Transverse colon (tissue), 4 donors: ENCODE results near the gene WNT9A. TPM values are rescaled to one million over a fixed set of nuclear protein-coding genes. Genes with fewer than 3 reads are reported as not detected.

Experiments
- DNase-seq: peaks from one replicate; pipeline ENCODE4 v3.0.0-alpha.2; 2019
- H3K27ac ChIP-seq, 4 donors: fragments of 200-600 bp; sonication (generic); 2 replicates each; pipeline ENCODE4 v1.5.1; 2016 to 2018; ENCODE audit warnings: inconsistent platforms in 4 of 4
- H3K27me3 ChIP-seq: fragments of 200-600 bp; sonication (generic); 2 replicates; pipeline ENCODE4 v1.5.1; 2017; ENCODE audit warnings: inconsistent platforms
- H3K36me3 ChIP-seq, 4 donors: fragments of 200-600 bp; sonication (generic); 2 replicates each; pipeline ENCODE4 v1.5.1; 2017 to 2019; ENCODE audit warnings: inconsistent platforms in 4 of 4
- H3K4me1 ChIP-seq, 4 donors: fragments of 200-600 bp; sonication (generic); 2 replicates each; pipeline ENCODE4 v1.5.1; 2017 to 2020; ENCODE audit warnings: inconsistent platforms in 4 of 4
- H3K4me3 ChIP-seq, 4 donors: fragments of 200-600 bp; sonication (generic); 1 replicate in 1 of 4; 2 replicates in 3 of 4; pipeline versions ENCODE4 v1.5.1 to v1.6.1; 2017 to 2019; ENCODE audit warnings: inconsistent platforms in 4 of 4
- H3K9me3 ChIP-seq, 2 donors: fragments of 200-600 bp; sonication (generic); 2 replicates each; pipeline ENCODE4 v1.5.1; 2017 to 2019; ENCODE audit warnings: inconsistent platforms in 2 of 2
- CTCF ChIP-seq, 5 experiments: fragments of 200-600 bp in 3 of 5; fragments of 450-650 bp in 2 of 5; sonication (generic) in 3 of 5; IDR thresholded peaks; 1 replicate in 2 of 5; 2 replicates in 3 of 5; pipeline ENCODE4 v1.5.1; 2016 to 2017; ENCODE audit warnings: antibody characterized with exemption in 5 of 5, inconsistent platforms in 3 of 5, mild to moderate bottlenecking in 2 of 5, moderate library complexity in 1 of 5
- EP300 ChIP-seq: sonication (generic); formaldehyde crosslinking; IDR thresholded peaks from one replicate; pipeline ENCODE4 v1.6.1; 2017; ENCODE audit warnings: antibody characterized with exemption, low read depth
- POLR2A ChIP-seq: fragments of 450-650 bp; IDR thresholded peaks from one replicate; pipeline ENCODE4 v1.6.1; 2016; ENCODE audit warnings: antibody characterized with exemption, mild to moderate bottlenecking, moderate library complexity
- POLR2AphosphoS5 ChIP-seq, 3 donors: sonication (generic); formaldehyde crosslinking; IDR thresholded peaks; one replicate each; pipeline ENCODE4 v1.6.1; 2016; ENCODE audit warnings: antibody characterized with exemption in 3 of 3
- WGBS, 2 donors: methylation state at CpG; one replicate each; pipeline ENCODE4 v1.1.5; 2018; ENCODE audit warnings: low coverage in 1 of 2; 5-methylcytosine and 5-hydroxymethylcytosine counted together
- in situ Hi-C, 4 donors: fragments of 200-750 bp; cut with MboI; loops; one replicate each; pipeline versions ENCODE4 v1.15.0 to v1.15.1; 2017; ENCODE audit warnings: low sequenced_read_pairs in 3 of 4, low pct_ligation_motif_present in 1 of 4, low pct_unique_long_range_greater_than_20kb in 1 of 4
- intact Hi-C: fragments of 100-400 bp; cut with DNase I; formaldehyde crosslinking; loops from one replicate; pipeline ENCODE4 v1.15.1; 2023; ENCODE audit warnings: low total_unique reads
- total RNA-seq, 4 donors: library from RNA; depleted of rRNA; stranded (reverse); fragments of >200 nt; gene quantifications; one replicate each; pipeline ENCODE4 v1.1.0, GENCODE V29; 2016

WNT9A gene
- total RNA-seq, 4 donors from 2014 or later = 1.2 to 4.0 (median 1.8) TPM

- in situ Hi-C loops (loop anchor here in 2 of 4 donors (10.0 to 25.0 kb wide), 2 partner anchors 171 to 174 kb away; no protein-coding TSS in a partner anchor), intact Hi-C loops (no loop called here)
- Histone ChIP-seq H3K9me3 (no peaks in the 10 kb centered on the region), H3K27ac (peak overlapping the region in 2 of 4 donors; percentile 52 to 79), H3K27me3 (no peaks in the 10 kb centered on the region), H3K4me3 (no peak overlapping the region), H3K4me1 (peaks cover 0 to 9% (median 3%) of the 10 kb centered on the region in 4 donors), H3K36me3 (no peaks in the 10 kb centered on the region)
- WGBS, 2 donors = 93 to 95% methylated on average over 7 of the region's 7 CpGs
- TF ChIP-seq POLR2AphosphoS5 (IDR thresholded peaks at IDR 0.05) (no peak), EP300 (no peak), CTCF (IDR thresholded peaks at IDR 0.05) (no peak), POLR2A (no peak)
- DNase-seq = no peak
Measured at GRCh38 chr1:227935826-227936225, 11.9 kb downstream of the WNT9A start.

GRCh38 chr1:227934476-227935313 lies 13.0 kb downstream of the WNT9A start:
- H3K9me3 ChIP-seq = no peaks in the 10 kb centered on the region
- DNase-seq = no peak
- TF ChIP-seq CTCF (IDR thresholded peaks at IDR 0.05) (no peak), EP300 (peak; percentile 1), POLR2A (no peak), POLR2AphosphoS5 (IDR thresholded peaks at IDR 0.05) (peak; percentile 31 to 63 (median 46))
- peak overlapping the region; percentile 52 to 79 (median 57) for H3K27ac ChIP-seq
- intact Hi-C loops = no loop called here
- 39 to 45% methylated on average over 5 of the region's 5 CpGs for WGBS, 2 donors
- in situ Hi-C loops = loop anchor here in 2 of 4 donors (10.0 to 25.0 kb wide), 2 partner anchors 170 to 172 kb away; no protein-coding TSS in a partner anchor
- H3K4me3 ChIP-seq = no peak overlapping the region
- H3K27me3 ChIP-seq = no peaks in the 10 kb centered on the region
- H3K36me3 ChIP-seq = no peaks in the 10 kb centered on the region
- H3K4me1 ChIP-seq = peaks cover 0 to 8% (median 3%) of the 10 kb centered on the region in 4 donors

- 86% methylated on average over 17 of the region's 17 CpGs; no CpG with 5 or more reads in 1 of the 2 donors for WGBS, 2 donors
- DNase-seq = no peak
- H3K9me3 ChIP-seq = no peaks in the 10 kb centered on the region
- no peak overlapping the region for H3K27ac ChIP-seq
- in situ Hi-C loops = loop anchor here in 2 of 4 donors (10.0 to 25.0 kb wide), 2 partner anchors 165 to 168 kb away; no protein-coding TSS in a partner anchor
- no peaks in the 10 kb centered on the region for H3K27me3 ChIP-seq
- no peak for TF ChIP-seq EP300
- no peak for TF ChIP-seq CTCF (IDR thresholded peaks at IDR 0.05)
- TF ChIP-seq POLR2A = no peak
- TF ChIP-seq POLR2AphosphoS5 (IDR thresholded peaks at IDR 0.05) = no peak
- intact Hi-C loops = no loop called here
- H3K4me1 ChIP-seq = peaks cover 0 to 6% (median 2%) of the 10 kb centered on the region in 4 donors
- no peaks in the 10 kb centered on the region for H3K36me3 ChIP-seq
- H3K4me3 ChIP-seq = no peak overlapping the region
Measured at GRCh38 chr1:227929751-227930472, 17.8 kb downstream of the WNT9A start.
